Measurements from ENCODE around the gene NEMP1.

Gene NEMP1

GRCh38 chr12:57016348-57016747 lies 62.2 kb downstream of the NEMP1 start, which contains the start of gene TAC3:
TAC3 (minus strand) TSS chr12:57016529; CDS start chr12:57015797, 732 bp downstream.
- no peak for TF ChIP-seq GATA3 (IDR thresholded peaks at IDR 0.05; ENCODE audit: low read depth, low read length)
- no peak for TF ChIP-seq GATA2 (IDR thresholded peaks at IDR 0.05; ENCODE audit: low read depth, low read length)

DNA sequence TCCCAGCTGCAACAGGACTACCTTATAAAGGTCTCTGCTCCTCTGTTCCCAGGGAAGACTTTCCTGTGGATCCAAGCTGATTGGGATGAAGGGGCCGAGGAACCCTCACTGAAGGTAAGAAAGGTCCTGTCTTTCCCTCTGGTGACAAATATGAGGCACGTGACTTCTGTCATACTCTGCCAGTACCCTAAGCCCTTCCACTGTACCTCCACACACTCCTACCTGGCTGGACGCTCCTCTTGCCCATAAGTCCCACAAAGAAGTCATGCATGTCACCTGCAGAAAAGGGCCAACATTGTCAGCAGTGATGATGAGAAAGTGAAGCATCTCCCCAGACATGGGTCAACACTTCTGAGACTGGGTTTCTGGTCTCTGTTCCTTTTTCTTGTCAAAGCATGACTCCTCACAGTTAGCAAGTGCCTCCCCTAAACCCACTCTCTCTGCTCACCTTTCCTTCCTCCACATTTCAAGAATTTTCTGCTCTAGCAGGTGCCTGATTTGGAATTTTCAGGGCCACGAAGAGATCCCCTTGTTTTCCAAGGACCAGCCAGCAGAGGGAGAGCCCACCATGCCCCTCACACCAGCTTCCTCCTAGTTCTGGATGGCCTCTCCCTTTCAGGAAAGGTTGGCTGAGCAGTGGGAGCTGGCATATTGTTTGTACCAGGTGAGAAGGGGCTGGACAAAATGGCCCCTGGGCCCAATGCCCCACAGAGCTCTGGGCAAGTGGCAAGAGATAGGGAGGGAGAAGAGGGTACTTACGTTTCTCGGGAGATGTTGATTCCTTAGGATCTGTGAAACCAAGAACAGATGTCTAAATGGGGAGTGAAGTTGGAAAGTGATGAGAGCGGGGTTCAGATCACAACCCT lies 65.8 kb downstream of the NEMP1 start:
- TF ChIP-seq GATA3 (IDR thresholded peaks at IDR 0.05; ENCODE audit: low read depth, low read length) (no peak), GATA2 (IDR thresholded peaks at IDR 0.05; ENCODE audit: low read depth, low read length) (no peak)

- no peak for TF ChIP-seq GATA3 (IDR thresholded peaks at IDR 0.05; ENCODE audit: low read depth, low read length)
- no peak for TF ChIP-seq GATA2 (IDR thresholded peaks at IDR 0.05; ENCODE audit: low read depth, low read length)
Measured at GRCh38 chr12:57011438-57012424, 66.9 kb downstream of the NEMP1 start.

GRCh38 chr12:57010627-57011247 lies 67.9 kb downstream of the NEMP1 start:
- TF ChIP-seq GATA2 (IDR thresholded peaks at IDR 0.05; ENCODE audit: low read depth, low read length) (no peak), GATA3 (IDR thresholded peaks at IDR 0.05; ENCODE audit: low read depth, low read length) (no peak)

- no peak for TF ChIP-seq GATA3 (IDR thresholded peaks at IDR 0.05; ENCODE audit: low read depth, low read length)
- TF ChIP-seq GATA2 (IDR thresholded peaks at IDR 0.05; ENCODE audit: low read depth, low read length): no peak
Measured at GRCh38 chr12:57009949-57010626, 68.5 kb downstream of the NEMP1 start.

GRCh38 chr12:57008178-57008577 lies 70.4 kb downstream of the NEMP1 start:
- TF ChIP-seq GATA2 (IDR thresholded peaks at IDR 0.05; ENCODE audit: low read depth, low read length) (no peak), GATA3 (IDR thresholded peaks at IDR 0.05; ENCODE audit: low read depth, low read length) (no peak)

- TF ChIP-seq GATA3 (IDR thresholded peaks at IDR 0.05; ENCODE audit: low read depth, low read length): no peak
- TF ChIP-seq GATA2 (IDR thresholded peaks at IDR 0.05; ENCODE audit: low read depth, low read length): no peak
Measured at GRCh38 chr12:57006809-57007475, 71.6 kb downstream of the NEMP1 start.

GRCh38 chr12:57005980-57006808 lies 72.4 kb downstream of the NEMP1 start, which contains the start of gene ZBTB39:
ZBTB39 (minus strand) TSS chr12:57006546; CDS start chr12:57004917, 1,629 bp downstream.
- TF ChIP-seq GATA2 (IDR thresholded peaks at IDR 0.05; ENCODE audit: low read depth, low read length) (no peak), GATA3 (IDR thresholded peaks at IDR 0.05; ENCODE audit: low read depth, low read length) (no peak)
